Measurements from ENCODE around the gene DLGAP1. TPM values are rescaled to one million over a fixed set of nuclear protein-coding genes. Genes with fewer than 3 reads are reported as not detected.

DLGAP1 gene
- total RNA-seq, 1 donor from 2014 or later: 0.05 TPM

DNA sequence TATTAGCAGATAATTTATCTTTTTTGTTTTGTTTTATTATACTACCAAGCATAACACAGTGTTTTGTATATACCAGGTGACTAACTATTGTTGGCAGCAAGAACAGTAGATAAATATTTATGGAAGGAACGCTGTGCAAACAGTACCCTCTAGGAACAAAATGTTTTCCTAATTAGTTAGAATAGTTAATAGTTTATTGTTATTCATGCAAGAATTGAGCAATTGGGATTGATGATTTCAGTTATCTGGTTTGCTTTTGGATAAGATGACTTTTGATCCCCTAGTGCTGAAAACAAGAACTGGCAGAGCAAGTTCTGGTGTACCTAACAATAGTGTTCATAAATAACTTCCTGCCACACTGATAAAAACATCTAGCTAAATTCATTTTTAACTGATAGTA, 681.8 kb downstream of the DLGAP1 start:
- Mint-ChIP-seq H3K36me3 (ENCODE audit: unreplicated experiment) (no peaks in the 10 kb centered on the region), H3K27ac (ENCODE audit: unreplicated experiment) (no peak overlapping the region), H3K4me1 (ENCODE audit: unreplicated experiment) (peaks cover 14% of the 10 kb centered on the region), H3K9me3 (ENCODE audit: unreplicated experiment) (no peaks in the 10 kb centered on the region), H3K27me3 (ENCODE audit: unreplicated experiment) (peaks cover 13% of the 10 kb centered on the region), H3K4me3 (ENCODE audit: unreplicated experiment) (no peak overlapping the region)
- DNase-seq (ENCODE audit: extremely low spot score, unreplicated experiment): no peak
- TF ChIP-seq, protein P1, sequence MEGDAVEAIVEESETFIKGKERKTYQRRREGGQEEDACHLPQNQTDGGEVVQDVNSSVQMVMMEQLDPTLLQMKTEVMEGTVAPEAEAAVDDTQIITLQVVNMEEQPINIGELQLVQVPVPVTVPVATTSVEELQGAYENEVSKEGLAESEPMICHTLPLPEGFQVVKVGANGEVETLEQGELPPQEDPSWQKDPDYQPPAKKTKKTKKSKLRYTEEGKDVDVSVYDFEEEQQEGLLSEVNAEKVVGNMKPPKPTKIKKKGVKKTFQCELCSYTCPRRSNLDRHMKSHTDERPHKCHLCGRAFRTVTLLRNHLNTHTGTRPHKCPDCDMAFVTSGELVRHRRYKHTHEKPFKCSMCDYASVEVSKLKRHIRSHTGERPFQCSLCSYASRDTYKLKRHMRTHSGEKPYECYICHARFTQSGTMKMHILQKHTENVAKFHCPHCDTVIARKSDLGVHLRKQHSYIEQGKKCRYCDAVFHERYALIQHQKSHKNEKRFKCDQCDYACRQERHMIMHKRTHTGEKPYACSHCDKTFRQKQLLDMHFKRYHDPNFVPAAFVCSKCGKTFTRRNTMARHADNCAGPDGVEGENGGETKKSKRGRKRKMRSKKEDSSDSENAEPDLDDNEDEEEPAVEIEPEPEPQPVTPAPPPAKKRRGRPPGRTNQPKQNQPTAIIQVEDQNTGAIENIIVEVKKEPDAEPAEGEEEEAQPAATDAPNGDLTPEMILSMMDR (IDR thresholded peaks at IDR 0.05): no peak

- Mint-ChIP-seq H3K27me3 (ENCODE audit: unreplicated experiment) (peaks cover 22% of the 10 kb centered on the region), H3K4me3 (ENCODE audit: unreplicated experiment) (peak overlapping the region; percentile 75), H3K4me1 (ENCODE audit: unreplicated experiment) (peaks cover 14% of the 10 kb centered on the region), H3K36me3 (ENCODE audit: unreplicated experiment) (no peaks in the 10 kb centered on the region), H3K9me3 (ENCODE audit: unreplicated experiment) (peaks cover 5% of the 10 kb centered on the region), H3K27ac (ENCODE audit: unreplicated experiment) (no peak overlapping the region)
- TF ChIP-seq, protein P1 (IDR thresholded peaks at IDR 0.05): peak; percentile 97
- peak; percentile 94 for DNase-seq (ENCODE audit: extremely low spot score, unreplicated experiment)
Observed at GRCh38 chr18:3771121-3771971, 683.8 kb downstream of the DLGAP1 start.

- Mint-ChIP-seq H3K36me3 (ENCODE audit: unreplicated experiment) (peaks cover 2% of the 10 kb centered on the region), H3K27me3 (ENCODE audit: unreplicated experiment) (peaks cover 7% of the 10 kb centered on the region), H3K9me3 (ENCODE audit: unreplicated experiment) (peaks cover 26% of the 10 kb centered on the region), H3K4me3 (ENCODE audit: unreplicated experiment) (no peak overlapping the region), H3K27ac (ENCODE audit: unreplicated experiment) (no peak overlapping the region), H3K4me1 (ENCODE audit: unreplicated experiment) (no peaks in the 10 kb centered on the region)
- DNase-seq (ENCODE audit: extremely low spot score, unreplicated experiment): no peak
- TF ChIP-seq, protein P1 (IDR thresholded peaks at IDR 0.05): no peak
Observed at GRCh38 chr18:3761266-3761665, 693.8 kb downstream of the DLGAP1 start.

DNA sequence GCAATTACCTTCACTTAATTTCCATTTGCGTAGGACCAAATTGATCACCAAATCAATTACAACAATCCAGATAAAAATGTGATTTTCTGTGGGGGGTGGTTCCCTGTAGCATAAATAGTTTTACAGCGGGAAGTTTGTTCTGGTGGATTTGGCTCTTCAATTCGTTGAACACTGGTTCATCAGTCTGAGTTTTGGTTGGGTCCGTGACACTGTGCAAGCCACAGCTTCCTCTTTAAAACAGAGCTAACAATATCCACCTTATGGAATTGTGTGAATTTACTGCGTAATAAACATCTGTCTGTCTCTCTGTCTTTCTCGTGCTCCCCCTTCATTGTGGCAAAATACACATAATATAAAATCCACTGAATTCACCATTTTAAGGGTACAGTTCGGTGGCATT, 694.4 kb downstream of the DLGAP1 start:
- H3K27ac Mint-ChIP-seq (ENCODE audit: unreplicated experiment): no peak overlapping the region
- peaks cover 2% of the 10 kb centered on the region for H3K36me3 Mint-ChIP-seq (ENCODE audit: unreplicated experiment)
- H3K9me3 Mint-ChIP-seq (ENCODE audit: unreplicated experiment): peaks cover 21% of the 10 kb centered on the region
- H3K27me3 Mint-ChIP-seq (ENCODE audit: unreplicated experiment): peaks cover 7% of the 10 kb centered on the region
- H3K4me1 Mint-ChIP-seq (ENCODE audit: unreplicated experiment): no peaks in the 10 kb centered on the region
- DNase-seq (ENCODE audit: extremely low spot score, unreplicated experiment): no peak
- TF ChIP-seq, protein P1 (IDR thresholded peaks at IDR 0.05): no peak
- no peak overlapping the region for H3K4me3 Mint-ChIP-seq (ENCODE audit: unreplicated experiment)

DNA sequence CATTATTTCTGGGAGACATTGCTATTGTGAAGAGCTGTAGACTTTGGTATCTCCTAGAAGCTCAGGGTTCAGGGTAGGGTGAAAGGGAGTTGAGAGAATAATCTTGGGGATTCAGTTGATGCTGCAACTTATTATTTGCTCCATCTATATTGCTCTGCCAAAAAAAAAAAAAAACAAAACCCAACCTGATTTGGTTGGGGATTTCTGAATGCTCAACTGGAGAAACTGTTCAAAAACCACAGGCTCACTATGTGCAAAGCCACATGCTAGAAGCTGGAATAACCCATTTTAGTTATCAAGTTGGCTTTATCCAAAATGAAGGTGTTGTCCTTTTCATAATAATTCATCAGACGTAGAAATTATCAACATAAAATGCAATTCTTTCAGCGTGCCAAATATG, 696.0 kb downstream of the DLGAP1 start:
- DNase-seq (ENCODE audit: extremely low spot score, unreplicated experiment): no peak
- TF ChIP-seq, protein P1 (IDR thresholded peaks at IDR 0.05): no peak
- peaks cover 2% of the 10 kb centered on the region for H3K36me3 Mint-ChIP-seq (ENCODE audit: unreplicated experiment)
- H3K9me3 Mint-ChIP-seq (ENCODE audit: unreplicated experiment): peaks cover 20% of the 10 kb centered on the region
- H3K4me1 Mint-ChIP-seq (ENCODE audit: unreplicated experiment): no peaks in the 10 kb centered on the region
- no peak overlapping the region for H3K4me3 Mint-ChIP-seq (ENCODE audit: unreplicated experiment)
- H3K27ac Mint-ChIP-seq (ENCODE audit: unreplicated experiment): no peak overlapping the region
- H3K27me3 Mint-ChIP-seq (ENCODE audit: unreplicated experiment): peaks cover 5% of the 10 kb centered on the region
